Measurements from ENCODE around the gene ABHD16A. TPM values are rescaled to one million over a fixed set of nuclear protein-coding genes. Genes with fewer than 3 reads are reported as not detected.

ABHD16A gene
- total and polyA plus RNA-seq, 2 of the 13 experiments (the other 11 are each of a cell fraction or from before 2014, with no cell fraction given): 43.5 to 45.4 TPM

DNA sequence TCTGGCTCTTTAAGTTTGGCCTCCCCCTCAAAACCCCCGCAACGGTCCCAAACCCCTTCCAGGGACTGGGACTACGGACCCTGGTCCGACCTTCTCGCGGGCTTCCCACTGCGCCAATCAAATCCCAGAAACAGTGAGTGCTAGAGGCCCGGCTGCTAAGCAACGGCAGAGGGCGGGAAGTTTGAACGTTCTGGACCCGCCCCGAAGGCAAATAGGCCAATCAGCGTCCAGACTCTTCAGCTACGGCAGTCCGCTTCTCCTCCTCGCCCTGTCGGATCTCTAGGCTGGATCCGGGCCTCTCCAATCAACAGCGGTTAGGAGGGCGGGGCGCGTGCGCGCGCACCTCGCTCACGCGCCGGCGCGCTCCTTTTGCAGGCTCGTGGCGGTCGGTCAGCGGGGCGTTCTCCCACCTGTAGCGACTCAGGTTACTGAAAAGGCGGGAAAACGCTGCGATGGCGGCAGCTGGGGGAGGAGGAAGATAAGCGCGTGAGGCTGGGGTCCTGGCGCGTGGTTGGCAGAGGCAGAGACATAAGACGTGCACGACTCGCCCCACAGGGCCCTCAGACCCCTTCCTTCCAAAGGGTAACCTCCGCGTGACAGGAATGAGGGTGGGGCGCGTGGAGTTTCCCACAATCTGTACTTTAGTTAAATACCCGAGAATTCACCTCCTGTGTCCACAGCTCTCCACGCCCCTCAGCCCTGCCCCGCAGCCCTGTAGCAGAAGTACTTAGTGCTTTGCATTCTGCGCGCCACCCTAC, 36.7 kb upstream of the ABHD16A start, which contains the start of gene MSH5 (continued):
- TF ChIP-seq SSRP1 (CRISPR knock-in tag; IDR thresholded peaks at IDR 0.05) (no peak; the same call in 1 of the 2 replicates), PHF8 (CRISPR knock-in tag; IDR thresholded peaks at IDR 0.05) (peak; percentile 76), ZNF230 (CRISPR knock-in tag; IDR thresholded peaks at IDR 0.05) (peak; percentile 97), ZNF788 (CRISPR knock-in tag; IDR thresholded peaks at IDR 0.05; ENCODE audit: borderline replicate concordance) (no peak; the same call in 1 of the 2 replicates), ZNF142 (CRISPR knock-in tag; IDR thresholded peaks at IDR 0.05) (peak; percentile 81), ZFP41 (CRISPR knock-in tag; IDR thresholded peaks at IDR 0.05; ENCODE audit: borderline replicate concordance) (peak; percentile 98), PHB2 (IDR thresholded peaks at IDR 0.05; ENCODE audit: partially characterized antibody) (no peak), NCOA5 (CRISPR knock-in tag; IDR thresholded peaks at IDR 0.05) (no peak), ZNF775 (CRISPR knock-in tag; IDR thresholded peaks at IDR 0.05; ENCODE audit: borderline replicate concordance) (peak; percentile 92), ZEB1 (IDR thresholded peaks at IDR 0.05; ENCODE audit: insufficient replicate concordance, low read depth) (no peak), KAT8 (CRISPR knock-in tag; IDR thresholded peaks at IDR 0.05) (peak; percentile 74; the same call in 1 of the 2 replicates), MIER2 (CRISPR knock-in tag; IDR thresholded peaks at IDR 0.05) (peak; percentile 9; the same call in 1 of the 2 replicates), KDM5A (IDR thresholded peaks at IDR 0.05; ENCODE audit: borderline replicate concordance, low read length) (peak; percentile 49; the same call in 1 of the 2 replicates), ZNF232 (CRISPR knock-in tag; IDR thresholded peaks at IDR 0.05; ENCODE audit: borderline replicate concordance) (peak; percentile 93), SNAPC2 (CRISPR knock-in tag; IDR thresholded peaks at IDR 0.05) (peak; percentile 98), ZNF563 (CRISPR knock-in tag; IDR thresholded peaks at IDR 0.05) (peak; percentile 99), ZNF746 (CRISPR knock-in tag; IDR thresholded peaks at IDR 0.05) (peak; percentile 75), TAF1 (CRISPR knock-in tag; IDR thresholded peaks at IDR 0.05) (peak; percentile 89)
- TF ChIP-seq, protein P1, sequence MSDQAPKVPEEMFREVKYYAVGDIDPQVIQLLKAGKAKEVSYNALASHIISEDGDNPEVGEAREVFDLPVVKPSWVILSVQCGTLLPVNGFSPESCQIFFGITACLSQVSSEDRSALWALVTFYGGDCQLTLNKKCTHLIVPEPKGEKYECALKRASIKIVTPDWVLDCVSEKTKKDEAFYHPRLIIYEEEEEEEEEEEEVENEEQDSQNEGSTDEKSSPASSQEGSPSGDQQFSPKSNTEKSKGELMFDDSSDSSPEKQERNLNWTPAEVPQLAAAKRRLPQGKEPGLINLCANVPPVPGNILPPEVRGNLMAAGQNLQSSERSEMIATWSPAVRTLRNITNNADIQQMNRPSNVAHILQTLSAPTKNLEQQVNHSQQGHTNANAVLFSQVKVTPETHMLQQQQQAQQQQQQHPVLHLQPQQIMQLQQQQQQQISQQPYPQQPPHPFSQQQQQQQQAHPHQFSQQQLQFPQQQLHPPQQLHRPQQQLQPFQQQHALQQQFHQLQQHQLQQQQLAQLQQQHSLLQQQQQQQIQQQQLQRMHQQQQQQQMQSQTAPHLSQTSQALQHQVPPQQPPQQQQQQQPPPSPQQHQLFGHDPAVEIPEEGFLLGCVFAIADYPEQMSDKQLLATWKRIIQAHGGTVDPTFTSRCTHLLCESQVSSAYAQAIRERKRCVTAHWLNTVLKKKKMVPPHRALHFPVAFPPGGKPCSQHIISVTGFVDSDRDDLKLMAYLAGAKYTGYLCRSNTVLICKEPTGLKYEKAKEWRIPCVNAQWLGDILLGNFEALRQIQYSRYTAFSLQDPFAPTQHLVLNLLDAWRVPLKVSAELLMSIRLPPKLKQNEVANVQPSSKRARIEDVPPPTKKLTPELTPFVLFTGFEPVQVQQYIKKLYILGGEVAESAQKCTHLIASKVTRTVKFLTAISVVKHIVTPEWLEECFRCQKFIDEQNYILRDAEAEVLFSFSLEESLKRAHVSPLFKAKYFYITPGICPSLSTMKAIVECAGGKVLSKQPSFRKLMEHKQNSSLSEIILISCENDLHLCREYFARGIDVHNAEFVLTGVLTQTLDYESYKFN (CRISPR knock-in tag; conservative IDR thresholded peaks at IDR 0.05): peak; percentile 95
- TF ChIP-seq, protein P2, sequence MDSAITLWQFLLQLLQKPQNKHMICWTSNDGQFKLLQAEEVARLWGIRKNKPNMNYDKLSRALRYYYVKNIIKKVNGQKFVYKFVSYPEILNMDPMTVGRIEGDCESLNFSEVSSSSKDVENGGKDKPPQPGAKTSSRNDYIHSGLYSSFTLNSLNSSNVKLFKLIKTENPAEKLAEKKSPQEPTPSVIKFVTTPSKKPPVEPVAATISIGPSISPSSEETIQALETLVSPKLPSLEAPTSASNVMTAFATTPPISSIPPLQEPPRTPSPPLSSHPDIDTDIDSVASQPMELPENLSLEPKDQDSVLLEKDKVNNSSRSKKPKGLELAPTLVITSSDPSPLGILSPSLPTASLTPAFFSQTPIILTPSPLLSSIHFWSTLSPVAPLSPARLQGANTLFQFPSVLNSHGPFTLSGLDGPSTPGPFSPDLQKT (CRISPR knock-in tag; IDR thresholded peaks at IDR 0.05; ENCODE audit: borderline replicate concordance): peak; percentile 24; the same call in 1 of the 2 replicates
